ENCODE results near the gene NEIL1. TPM values are rescaled to one million over a fixed set of nuclear protein-coding genes. Genes with fewer than 3 reads are reported as not detected.

The NEIL1 gene
- total and polyA plus RNA-seq, 2 of the 8 experiments (the other 6 are each of a cell fraction or from before 2014, with no cell fraction given), result 10.4 to 10.9 TPM

DNA sequence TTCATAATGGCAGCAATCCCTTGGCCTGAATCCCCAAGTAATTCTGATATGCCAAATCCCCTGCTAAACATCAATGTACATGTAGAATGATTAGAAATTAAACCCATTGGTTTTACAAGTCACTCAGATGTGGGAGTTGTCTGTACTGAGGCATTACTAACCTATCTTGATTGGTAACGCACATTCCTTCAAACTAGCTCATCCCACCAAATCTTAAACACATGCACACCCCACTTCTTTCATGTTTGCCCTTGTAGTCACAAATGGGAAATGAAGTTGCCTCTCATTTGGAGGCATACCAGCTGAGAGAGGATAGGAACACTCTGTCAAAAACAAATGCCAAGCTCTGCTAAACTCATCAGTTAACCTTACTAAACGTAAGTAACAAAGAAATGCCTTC is 50.7 kb downstream of the NEIL1 start:
- H2AFZ ChIP-seq (ENCODE audit: low read length), result no peak overlapping the region
- ChIA-PET CTCF (ENCODE audit: partially characterized antibody) (interaction anchor here (0.6 to 1.1 kb wide), 2 partner anchors 17 to 483 kb away, joined by 3 read pairs; no protein-coding TSS in a partner anchor), POLR2A (ENCODE audit: partially characterized antibody) (interaction anchor here (0.8 to 1.7 kb wide), 4 partner anchors 29 to 243 kb away, joined by 3 to 4 read pairs (median 4); partner anchors contain the start of genes IMP3 and MAN2C1)
- no peaks in the 10 kb centered on the region; the same call in 1 of the 2 replicates for H3K79me1 ChIP-seq (ENCODE audit: low read depth, low read length)
- H3K23ac ChIP-seq (ENCODE audit: insufficient read length), result no peak overlapping the region
- H3K9me3 ChIP-seq (ENCODE audit: insufficient read depth in 2 of 2, low read depth in 1 of 2, low read length in 1 of 2), result no peaks in the 10 kb centered on the region
- H3K23me2 ChIP-seq (ENCODE audit: low read depth, low read length), result no peaks in the 10 kb centered on the region
- no peak overlapping the region for H3K4ac ChIP-seq (replicated peaks; ENCODE audit: insufficient read length, low read depth, low read length)
- H3K27me3 ChIP-seq (replicated peaks in 1 of 4; ENCODE audit: control insufficient read depth in 3 of 4, extremely low read depth in 1 of 4, insufficient read depth in 3 of 4, low read length in 3 of 4), result no peaks in the 10 kb centered on the region
- no peak overlapping the region for H3K9ac ChIP-seq (replicated peaks in 1 of 4; ENCODE audit: extremely low read depth in 1 of 4, low read depth in 3 of 4, low read length in 3 of 4)
- peaks cover 0 to 3% of the 10 kb centered on the region in 2 experiments for H4K20me1 ChIP-seq (replicated peaks in 1 of 2; ENCODE audit: control insufficient read depth in 1 of 2, insufficient read depth in 2 of 2, low read length in 2 of 2)
- no peak overlapping the region for H4K5ac ChIP-seq (ENCODE audit: insufficient read length, low read depth, low read length)
- DNase-seq (ENCODE audit: low read depth in 1 of 2, low spot score in 2 of 2) (no peak), FAIRE-seq (no peak)
- peaks cover 28 to 90% (median 66%) of the 10 kb centered on the region in 4 experiments for H3K36me3 ChIP-seq (ENCODE audit: control insufficient read depth in 2 of 4, insufficient read depth in 4 of 4, low read length in 3 of 4)
- no peak overlapping the region for H3K4me3 ChIP-seq (ENCODE audit: extremely low read depth in 1 of 4, insufficient read depth in 2 of 4, low read depth in 3 of 4, low read length in 4 of 4)
- 90% methylated on average over 2 of the region's 2 CpGs; no CpG with 5 or more reads in 1 of the 2 experiments for WGBS, 2 experiments (ENCODE audit: extremely low coverage in 1 of 2, insufficient coverage in 1 of 2, insufficient read length in 1 of 2, insufficient replicate concordance in 2 of 2, low coverage in 1 of 2, low lambda C conversion rate in 2 of 2, missing lambda C conversion rate in 1 of 2)
- no peaks in the 10 kb centered on the region for H3K4me1 ChIP-seq (replicated peaks in 1 of 4; ENCODE audit: control insufficient read depth in 3 of 4, insufficient read depth in 4 of 4, low read length in 3 of 4)
- H3K14ac ChIP-seq (ENCODE audit: insufficient read length), result no peak overlapping the region
- no peak overlapping the region for H4K8ac ChIP-seq (ENCODE audit: extremely low read depth, insufficient read depth, low read length)
- no peak overlapping the region for H3K27ac ChIP-seq (ENCODE audit: low read depth, low read length)
- no peak overlapping the region for H2AK5ac ChIP-seq (ENCODE audit: low read depth, low read length)
- peaks cover 0 to 2% of the 10 kb centered on the region in 2 experiments; a peak in 1 of 4 replicates for H3K79me2 ChIP-seq (ENCODE audit: control insufficient read depth in 1 of 2, insufficient read depth in 2 of 2, low read length in 2 of 2)
- no peak overlapping the region for H2BK15ac ChIP-seq (ENCODE audit: low read length)
- H4K91ac ChIP-seq (replicated peaks; ENCODE audit: insufficient read length, low read length), result no peak overlapping the region
- H2BK12ac ChIP-seq (ENCODE audit: low read depth, low read length), result no peak overlapping the region
- no peak overlapping the region for H3K56ac ChIP-seq (replicated peaks; ENCODE audit: insufficient read length, low read depth, low read length)
- no peak overlapping the region for H2BK120ac ChIP-seq (replicated peaks; ENCODE audit: low read depth, low read length)
- no peak overlapping the region for H3K18ac ChIP-seq (ENCODE audit: extremely low read depth, low read length)
- no peak overlapping the region for H2BK5ac ChIP-seq (ENCODE audit: low read depth, low read length)
- H2BK20ac ChIP-seq (ENCODE audit: low read length), result no peak overlapping the region
- no peak overlapping the region for H3K4me2 ChIP-seq (ENCODE audit: insufficient read depth in 1 of 2, low read depth in 2 of 2, low read length in 2 of 2)
- no peak for TF ChIP-seq SIN3A (conservative IDR thresholded peaks at IDR 0.05 in 1 of 2, IDR thresholded peaks at IDR 0.05 in 1 of 2; ENCODE audit: low read depth in 1 of 2, low read length in 2 of 2)
- no peak for TF ChIP-seq TEAD4 (IDR thresholded peaks at IDR 0.05; ENCODE audit: low read depth, low read length)
- TF ChIP-seq POLR2A (IDR thresholded peaks at IDR 0.05; ENCODE audit: control extremely low read depth in 1 of 2, low read depth in 2 of 2, low read length in 2 of 2), result no peak
- TF ChIP-seq POLR2AphosphoS5 (IDR thresholded peaks at IDR 0.05; ENCODE audit: low read depth, low read length), result no peak
- TF ChIP-seq JUND (IDR thresholded peaks at IDR 0.05; ENCODE audit: low read length), result no peak
- no peak for TF ChIP-seq JUN (IDR thresholded peaks at IDR 0.05; ENCODE audit: low read depth, low read length)
- no peak for TF ChIP-seq HDAC2 (IDR thresholded peaks at IDR 0.05; ENCODE audit: borderline replicate concordance in 1 of 2, low read depth in 2 of 2, low read length in 2 of 2)
- TF ChIP-seq, protein P1, sequence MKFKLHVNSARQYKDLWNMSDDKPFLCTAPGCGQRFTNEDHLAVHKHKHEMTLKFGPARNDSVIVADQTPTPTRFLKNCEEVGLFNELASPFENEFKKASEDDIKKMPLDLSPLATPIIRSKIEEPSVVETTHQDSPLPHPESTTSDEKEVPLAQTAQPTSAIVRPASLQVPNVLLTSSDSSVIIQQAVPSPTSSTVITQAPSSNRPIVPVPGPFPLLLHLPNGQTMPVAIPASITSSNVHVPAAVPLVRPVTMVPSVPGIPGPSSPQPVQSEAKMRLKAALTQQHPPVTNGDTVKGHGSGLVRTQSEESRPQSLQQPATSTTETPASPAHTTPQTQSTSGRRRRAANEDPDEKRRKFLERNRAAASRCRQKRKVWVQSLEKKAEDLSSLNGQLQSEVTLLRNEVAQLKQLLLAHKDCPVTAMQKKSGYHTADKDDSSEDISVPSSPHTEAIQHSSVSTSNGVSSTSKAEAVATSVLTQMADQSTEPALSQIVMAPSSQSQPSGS (IDR thresholded peaks at IDR 0.05; ENCODE audit: low read length), result no peak
- no peak for TF ChIP-seq TAF1 (IDR thresholded peaks at IDR 0.05; ENCODE audit: low read depth, low read length)
- no peak for TF ChIP-seq MAFK (IDR thresholded peaks at IDR 0.05; ENCODE audit: low read depth, low read length)
- no peak for TF ChIP-seq SIRT6 (IDR thresholded peaks at IDR 0.05; ENCODE audit: low read length)
- TF ChIP-seq, protein P2, sequence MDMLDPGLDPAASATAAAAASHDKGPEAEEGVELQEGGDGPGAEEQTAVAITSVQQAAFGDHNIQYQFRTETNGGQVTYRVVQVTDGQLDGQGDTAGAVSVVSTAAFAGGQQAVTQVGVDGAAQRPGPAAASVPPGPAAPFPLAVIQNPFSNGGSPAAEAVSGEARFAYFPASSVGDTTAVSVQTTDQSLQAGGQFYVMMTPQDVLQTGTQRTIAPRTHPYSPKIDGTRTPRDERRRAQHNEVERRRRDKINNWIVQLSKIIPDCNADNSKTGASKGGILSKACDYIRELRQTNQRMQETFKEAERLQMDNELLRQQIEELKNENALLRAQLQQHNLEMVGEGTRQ (IDR thresholded peaks at IDR 0.05; ENCODE audit: low read length), result no peak
